ENCODE data around the gene ADARB1. TPM values are rescaled to one million over a fixed set of nuclear protein-coding genes. Genes with fewer than 3 reads are reported as not detected.

ADARB1 gene
- total and polyA plus RNA-seq, 9 of the 15 experiments (the other 6 are each of a cell fraction or from before 2014, with no cell fraction given) = 6.7 to 16.0 (median 8.3) TPM

DNA sequence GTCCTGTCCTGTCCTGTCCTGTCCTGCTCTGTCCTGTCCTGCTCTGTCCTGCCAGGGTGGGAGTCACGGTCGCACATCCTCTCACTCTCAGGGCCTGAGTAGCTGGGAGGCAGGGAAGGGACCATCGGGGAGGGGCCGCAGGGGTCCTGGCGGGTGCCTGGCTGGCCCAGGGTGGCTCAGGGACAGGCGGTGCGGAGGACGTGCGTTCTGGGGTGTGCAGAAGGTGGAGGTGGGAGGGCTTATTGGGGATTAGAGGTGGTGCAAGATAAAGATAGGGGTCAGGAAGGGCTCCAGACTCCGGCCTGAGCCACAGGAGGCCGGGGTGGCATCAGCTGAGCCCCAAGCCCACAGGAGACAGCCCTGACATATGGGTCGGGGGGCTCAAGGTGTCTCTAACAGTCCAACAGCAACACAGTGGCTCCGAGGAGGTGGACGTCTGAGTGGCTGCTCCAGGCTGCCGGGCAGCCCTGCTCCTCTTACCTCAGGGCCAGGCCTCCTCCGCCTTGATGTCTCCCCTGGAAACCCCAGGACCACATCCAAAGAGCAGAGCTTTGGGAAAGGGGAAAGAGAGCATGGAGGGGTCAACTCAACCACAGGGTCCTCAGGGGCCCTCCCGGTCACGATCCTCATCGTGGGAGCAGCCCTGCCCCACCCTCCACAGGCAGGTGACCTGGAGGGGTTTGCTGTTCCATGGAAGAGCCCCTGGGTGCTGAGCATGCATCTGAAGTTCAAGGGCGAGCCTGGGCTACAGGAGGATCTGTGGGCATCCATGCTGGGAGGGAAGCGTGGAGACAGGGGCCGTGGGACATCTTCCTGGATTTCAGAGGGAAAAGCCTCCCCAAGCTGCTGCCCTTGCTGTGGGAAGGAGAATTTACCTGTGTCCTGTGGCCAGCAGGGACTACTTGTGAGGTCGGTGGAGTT lies 39.6 kb upstream of the ADARB1 start (continued):
- TF ChIP-seq, protein P1, sequence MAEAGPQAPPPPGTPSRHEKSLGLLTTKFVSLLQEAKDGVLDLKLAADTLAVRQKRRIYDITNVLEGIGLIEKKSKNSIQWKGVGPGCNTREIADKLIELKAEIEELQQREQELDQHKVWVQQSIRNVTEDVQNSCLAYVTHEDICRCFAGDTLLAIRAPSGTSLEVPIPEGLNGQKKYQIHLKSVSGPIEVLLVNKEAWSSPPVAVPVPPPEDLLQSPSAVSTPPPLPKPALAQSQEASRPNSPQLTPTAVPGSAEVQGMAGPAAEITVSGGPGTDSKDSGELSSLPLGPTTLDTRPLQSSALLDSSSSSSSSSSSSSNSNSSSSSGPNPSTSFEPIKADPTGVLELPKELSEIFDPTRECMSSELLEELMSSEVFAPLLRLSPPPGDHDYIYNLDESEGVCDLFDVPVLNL (CRISPR knock-in tag; IDR thresholded peaks at IDR 0.05; ENCODE audit: low read depth) = no peak
- TF ChIP-seq, protein P2, sequence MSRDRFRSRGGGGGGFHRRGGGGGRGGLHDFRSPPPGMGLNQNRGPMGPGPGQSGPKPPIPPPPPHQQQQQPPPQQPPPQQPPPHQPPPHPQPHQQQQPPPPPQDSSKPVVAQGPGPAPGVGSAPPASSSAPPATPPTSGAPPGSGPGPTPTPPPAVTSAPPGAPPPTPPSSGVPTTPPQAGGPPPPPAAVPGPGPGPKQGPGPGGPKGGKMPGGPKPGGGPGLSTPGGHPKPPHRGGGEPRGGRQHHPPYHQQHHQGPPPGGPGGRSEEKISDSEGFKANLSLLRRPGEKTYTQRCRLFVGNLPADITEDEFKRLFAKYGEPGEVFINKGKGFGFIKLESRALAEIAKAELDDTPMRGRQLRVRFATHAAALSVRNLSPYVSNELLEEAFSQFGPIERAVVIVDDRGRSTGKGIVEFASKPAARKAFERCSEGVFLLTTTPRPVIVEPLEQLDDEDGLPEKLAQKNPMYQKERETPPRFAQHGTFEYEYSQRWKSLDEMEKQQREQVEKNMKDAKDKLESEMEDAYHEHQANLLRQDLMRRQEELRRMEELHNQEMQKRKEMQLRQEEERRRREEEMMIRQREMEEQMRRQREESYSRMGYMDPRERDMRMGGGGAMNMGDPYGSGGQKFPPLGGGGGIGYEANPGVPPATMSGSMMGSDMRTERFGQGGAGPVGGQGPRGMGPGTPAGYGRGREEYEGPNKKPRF (IDR thresholded peaks at IDR 0.05; ENCODE audit: low read depth, low read length) = no peak
- TF ChIP-seq GATAD2A (IDR thresholded peaks at IDR 0.05) = no peak

DNA sequence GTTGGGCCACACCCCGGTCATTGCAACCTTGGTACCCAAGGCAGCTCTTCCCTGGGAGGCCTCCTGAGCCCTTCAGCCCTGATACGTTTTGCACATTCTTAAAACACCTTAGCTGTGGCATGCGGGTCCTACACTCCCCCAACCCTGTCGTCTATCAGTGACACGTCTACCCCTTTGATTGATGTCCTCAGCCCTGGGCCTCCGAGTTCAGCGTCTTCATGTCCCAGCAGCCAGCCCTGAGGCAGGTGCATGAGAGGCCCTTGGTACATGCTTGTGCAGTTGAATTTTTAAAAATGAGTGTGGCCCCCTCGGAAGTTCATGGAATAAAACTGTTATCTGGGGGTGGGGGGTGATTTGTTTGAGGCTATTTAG lies 38.9 kb upstream of the ADARB1 start:
- H3K9me1 ChIP-seq (ENCODE audit: control insufficient read depth, insufficient read depth, low read length) = no peaks in the 10 kb centered on the region
- BruUV-seq (replicated peaks) = no TSS peak
- H3K36me3 ChIP-seq (ENCODE audit: control insufficient read depth, insufficient read depth, low read length) = no peaks in the 10 kb centered on the region
- no peaks in the 10 kb centered on the region for H3K79me2 ChIP-seq (ENCODE audit: control insufficient read depth, insufficient read depth, low read length)
- H3K4me3 ChIP-seq = no peak overlapping the region
- no peak overlapping the region for H3K9ac ChIP-seq (ENCODE audit: insufficient read depth in 1 of 2, low read depth in 2 of 2, low read length in 2 of 2)
- H3K27ac ChIP-seq (ENCODE audit: extremely low read depth, low read depth, low read length) = no peak overlapping the region
- H4K20me1 ChIP-seq (replicated peaks; ENCODE audit: control insufficient read depth, insufficient read depth, low read length) = no peaks in the 10 kb centered on the region
- peaks cover 53 to 70% of the 10 kb centered on the region in 2 experiments for H3K27me3 ChIP-seq (ENCODE audit: control insufficient read depth in 2 of 2, insufficient read depth in 2 of 2, low read length in 2 of 2)
- FAIRE-seq (no peak), ATAC-seq (no peak), DNase-seq (ENCODE audit: extremely low read depth in 1 of 4, low spot score in 3 of 4) (no peak)
- ChIA-PET CTCF (ENCODE audit: low intra/inter-chr PET ratio) (no interaction called here), POLR2A (interaction anchor here (0.6 kb wide), 1 partner anchor 261 kb away, joined by 4 read pairs; no protein-coding TSS in a partner anchor)
- no peak overlapping the region for H3K4me2 ChIP-seq (ENCODE audit: insufficient read depth, low read length)
- H3K4me1 ChIP-seq (replicated peaks in 1 of 2; ENCODE audit: control insufficient read depth in 2 of 2, insufficient read depth in 2 of 2, low read length in 2 of 2) = peaks cover 0 to 32% of the 10 kb centered on the region in 2 experiments; a peak in 1 of 5 replicates
- peaks cover 10% of the 10 kb centered on the region for H3K9me3 ChIP-seq (replicated peaks; ENCODE audit: control insufficient read depth, insufficient read depth, low read depth, low read length)
- intact Hi-C loops (cut with micrococcal nuclease) = no loop called here
- in situ Hi-C loops (cut with MboI) = no loop called here
- 1% methylated on average over 8 of the region's 8 CpGs for WGBS (ENCODE audit: insufficient coverage, low coverage, missing lambda C conversion rate)
- H2AFZ ChIP-seq (ENCODE audit: low read depth, low read length) = no peak overlapping the region
- TF ChIP-seq, protein P3, sequence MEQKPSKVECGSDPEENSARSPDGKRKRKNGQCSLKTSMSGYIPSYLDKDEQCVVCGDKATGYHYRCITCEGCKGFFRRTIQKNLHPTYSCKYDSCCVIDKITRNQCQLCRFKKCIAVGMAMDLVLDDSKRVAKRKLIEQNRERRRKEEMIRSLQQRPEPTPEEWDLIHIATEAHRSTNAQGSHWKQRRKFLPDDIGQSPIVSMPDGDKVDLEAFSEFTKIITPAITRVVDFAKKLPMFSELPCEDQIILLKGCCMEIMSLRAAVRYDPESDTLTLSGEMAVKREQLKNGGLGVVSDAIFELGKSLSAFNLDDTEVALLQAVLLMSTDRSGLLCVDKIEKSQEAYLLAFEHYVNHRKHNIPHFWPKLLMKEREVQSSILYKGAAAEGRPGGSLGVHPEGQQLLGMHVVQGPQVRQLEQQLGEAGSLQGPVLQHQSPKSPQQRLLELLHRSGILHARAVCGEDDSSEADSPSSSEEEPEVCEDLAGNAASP (IDR thresholded peaks at IDR 0.05) = no peak
- TF ChIP-seq ZNF23 (CRISPR knock-in tag; IDR thresholded peaks at IDR 0.05) (no peak), TBP (optimal IDR thresholded peaks at IDR 0.05; ENCODE audit: low read depth, low read length) (no peak), ZNF165 (CRISPR knock-in tag; IDR thresholded peaks at IDR 0.05; ENCODE audit: borderline replicate concordance) (no peak), ZNF311 (CRISPR knock-in tag; IDR thresholded peaks at IDR 0.05) (no peak), MEF2D (tag; conservative IDR thresholded peaks at IDR 0.05; ENCODE audit: low read depth) (no peak), ELF2 (CRISPR knock-in tag; IDR thresholded peaks at IDR 0.05) (no peak)

Data from K562 (cell line).